Ovary (tissue), 3 donors: Measurements from ENCODE around the gene ARPC5L.

ENCODE experiments used
- CTCF ChIP-seq, 3 donors: fragments of 450-650 bp in 2 of 3; fragments of 200-600 bp in 1 of 3; IDR thresholded peaks; one replicate each; pipeline versions ENCODE4 v1.5.1 to v1.8.0; 2016 to 2022; ENCODE audit warnings: antibody characterized with exemption in 3 of 3, mild to moderate bottlenecking in 1 of 3
- EP300 ChIP-seq: sonication (generic); formaldehyde crosslinking; IDR thresholded peaks from one replicate; pipeline ENCODE4 v1.6.1; 2017; ENCODE audit warnings: antibody characterized with exemption
- POLR2A ChIP-seq: fragments of 450-650 bp; IDR thresholded peaks from one replicate; pipeline ENCODE4 v1.6.1; 2017; ENCODE audit warnings: antibody characterized with exemption, mild to moderate bottlenecking, moderate library complexity
- donor health status: DM: no; HTN: no; CAD: no.

DNA sequence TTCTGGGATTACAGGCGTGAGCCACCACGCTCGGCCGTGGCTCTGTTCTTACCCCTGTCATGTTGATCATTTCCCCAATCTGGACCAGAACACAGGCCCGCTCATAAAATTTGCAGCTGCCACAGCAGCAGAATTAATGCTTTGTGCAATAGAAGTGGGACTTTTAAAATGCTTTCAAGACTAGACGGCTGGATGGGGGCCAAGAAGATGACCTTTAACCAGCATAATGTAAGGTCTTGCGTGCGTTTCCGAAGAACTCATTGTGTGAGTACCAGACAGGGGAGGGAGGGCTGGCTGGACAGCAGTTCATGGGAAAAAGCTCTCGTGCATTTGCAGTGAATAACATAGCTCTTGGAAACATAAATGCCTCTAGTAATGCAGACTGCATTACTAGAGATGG is 12.1 kb upstream of the ARPC5L start:
- TF ChIP-seq POLR2A (no peak), CTCF (IDR thresholded peaks at IDR 0.05) (no peak), EP300 (no peak)
